HEK293 (cell line): ENCODE data around the gene SRCIN1.

Experiments
- CTCF ChIA-PET: fragments of 350-600 bp; formaldehyde crosslinking; extraction: SDS; loops from one replicate; lab custom pipeline; 2021; ENCODE audit warnings: antibody characterized with exemption; lab: Yijun Ruan, JAX
- POLR2A ChIA-PET: fragments of 300-600 bp; formaldehyde crosslinking; extraction: SDS; loops from one replicate; lab custom pipeline; 2020; ENCODE audit warnings: antibody characterized with exemption, inconsistent platforms; lab: Yijun Ruan, JAX
- H3K27ac ChIP-seq: fragments of 200-500 bp; sonication (Bioruptor generic); 2 replicates; pipeline ENCODE4 v1.5.1; 2014; ENCODE audit warnings: low read depth, low read length, control low read depth, inconsistent platforms; ENCODE audit errors: extremely low read depth
- H3K36me3 ChIP-seq, 2 experiments: fragments of 200-500 bp in 1 of 2; sonication (Bioruptor generic) in 1 of 2; 1 replicate in 1 of 2; 2 replicates in 1 of 2; pipeline ENCODE4 v1.5.1; 2014 to 2017; ENCODE audit warnings: inconsistent platforms in 2 of 2, low read length in 2 of 2; ENCODE audit not compliant: control insufficient read depth in 2 of 2, insufficient read depth in 1 of 2
- H3K4me1 ChIP-seq: fragments of 200-500 bp; sonication (Bioruptor generic); 2 replicates; pipeline ENCODE4 v1.5.1; 2014; ENCODE audit warnings: mild to moderate bottlenecking, low read length, inconsistent platforms; ENCODE audit not compliant: control insufficient read depth, insufficient read depth
- H3K4me3 ChIP-seq: 2 replicates; pipeline ENCODE4 v1.5.1; 2011; ENCODE audit warnings: low read depth, mild to moderate bottlenecking, control low read depth, low read length, moderate library complexity
- H3K9me3 ChIP-seq: fragments of 200-500 bp; sonication (Bioruptor generic); 2 replicates; pipeline ENCODE4 v1.5.1; 2014; ENCODE audit warnings: low read depth, low read length, inconsistent platforms; ENCODE audit not compliant: control insufficient read depth, insufficient read depth
- EGR2 ChIP-seq: fragments of 450-650 bp; formaldehyde crosslinking; IDR thresholded peaks from 2 replicates; pipeline ENCODE4 v1.5.1; 2016; ENCODE audit warnings: low read depth, missing biosample characterization, missing genetic modification characterization
- GFI1B ChIP-seq: fragments of 450-650 bp; formaldehyde crosslinking; IDR thresholded peaks from 2 replicates; pipeline ENCODE4 v1.5.1; 2016; ENCODE audit warnings: missing biosample characterization, missing genetic modification characterization
- GLIS1 ChIP-seq: fragments of 450-650 bp; formaldehyde crosslinking; IDR thresholded peaks from 2 replicates; pipeline ENCODE4 v1.5.1; 2016; ENCODE audit warnings: missing biosample characterization, missing genetic modification characterization
- GLIS2 ChIP-seq: fragments of 450-650 bp; formaldehyde crosslinking; IDR thresholded peaks from 2 replicates; pipeline ENCODE4 v1.5.1; 2016; ENCODE audit warnings: missing biosample characterization, missing genetic modification characterization
- KLF10 ChIP-seq: fragments of 450-650 bp; IDR thresholded peaks from 2 replicates; pipeline ENCODE4 v1.5.1; 2018; ENCODE audit warnings: missing biosample characterization, mild to moderate bottlenecking, missing genetic modification characterization
- OVOL3 ChIP-seq: fragments of 450-650 bp; formaldehyde crosslinking; IDR thresholded peaks from 2 replicates; pipeline ENCODE4 v1.5.1; 2016; ENCODE audit warnings: missing biosample characterization, missing genetic modification characterization
- ZBTB20 ChIP-seq: fragments of 450-650 bp; formaldehyde crosslinking; IDR thresholded peaks from 2 replicates; pipeline ENCODE4 v1.5.1; 2016; ENCODE audit warnings: missing biosample characterization, missing genetic modification characterization
- ZBTB8A ChIP-seq: fragments of 450-650 bp; formaldehyde crosslinking; IDR thresholded peaks from 2 replicates; pipeline ENCODE4 v1.5.1; 2016; ENCODE audit warnings: missing biosample characterization, missing genetic modification characterization
- ZFHX2 ChIP-seq: fragments of 450-650 bp; formaldehyde crosslinking; conservative IDR thresholded peaks from 2 replicates; pipeline ENCODE4 v1.5.1; 2016; ENCODE audit warnings: missing biosample characterization, missing genetic modification characterization
- ZFP41 ChIP-seq: fragments of 450-650 bp; formaldehyde crosslinking; IDR thresholded peaks from 2 replicates; pipeline ENCODE4 v1.5.1; 2016; ENCODE audit warnings: missing biosample characterization, missing genetic modification characterization, borderline replicate concordance
- ZNF10 ChIP-seq: fragments of 450-650 bp; formaldehyde crosslinking; IDR thresholded peaks from 2 replicates; pipeline ENCODE4 v1.5.1; 2017; ENCODE audit warnings: missing biosample characterization, missing genetic modification characterization
- ZNF121 ChIP-seq: fragments of 450-650 bp; formaldehyde crosslinking; IDR thresholded peaks from 2 replicates; pipeline ENCODE4 v1.5.1; 2016; ENCODE audit warnings: missing biosample characterization, missing genetic modification characterization
- ZNF133 ChIP-seq: fragments of 450-650 bp; formaldehyde crosslinking; IDR thresholded peaks from 2 replicates; pipeline ENCODE4 v1.5.1; 2016; ENCODE audit warnings: missing biosample characterization, missing genetic modification characterization
- ZNF175 ChIP-seq: fragments of 450-650 bp; formaldehyde crosslinking; IDR thresholded peaks from 2 replicates; pipeline ENCODE4 v1.5.1; 2016; ENCODE audit warnings: missing biosample characterization, missing genetic modification characterization
- ZNF184 ChIP-seq: fragments of 450-650 bp; IDR thresholded peaks from 2 replicates; pipeline ENCODE4 v1.5.1; 2018; ENCODE audit warnings: missing biosample characterization, mild to moderate bottlenecking, missing genetic modification characterization
- ZNF19 ChIP-seq: fragments of 450-650 bp; formaldehyde crosslinking; IDR thresholded peaks from 2 replicates; pipeline ENCODE4; 2016; ENCODE audit warnings: missing biosample characterization, missing genetic modification characterization, low read depth
- ZNF335 ChIP-seq: fragments of 450-650 bp; formaldehyde crosslinking; conservative IDR thresholded peaks from 2 replicates; pipeline ENCODE4 v1.5.1; 2016; ENCODE audit warnings: missing biosample characterization, missing genetic modification characterization
- ZNF404 ChIP-seq: fragments of 450-650 bp; formaldehyde crosslinking; IDR thresholded peaks from 2 replicates; pipeline ENCODE4 v1.5.1; 2017; ENCODE audit warnings: missing biosample characterization, missing genetic modification characterization
- ZNF561 ChIP-seq: fragments of 450-650 bp; IDR thresholded peaks from 2 replicates; pipeline ENCODE4 v1.5.1; 2018; ENCODE audit warnings: missing biosample characterization, missing genetic modification characterization, borderline replicate concordance
- ZNF600 ChIP-seq: fragments of 450-650 bp; formaldehyde crosslinking; IDR thresholded peaks from 2 replicates; pipeline ENCODE4 v1.5.1; 2016; ENCODE audit warnings: missing biosample characterization, missing genetic modification characterization
- ZNF624 ChIP-seq: fragments of 450-650 bp; formaldehyde crosslinking; IDR thresholded peaks from 2 replicates; pipeline ENCODE4 v1.5.1; 2017; ENCODE audit warnings: missing biosample characterization, missing genetic modification characterization
- ZNF629 ChIP-seq: fragments of 450-650 bp; formaldehyde crosslinking; IDR thresholded peaks from 2 replicates; pipeline ENCODE4 v1.5.1; 2017; ENCODE audit warnings: missing biosample characterization, missing genetic modification characterization
- ZNF660 ChIP-seq: fragments of 450-650 bp; IDR thresholded peaks from 2 replicates; pipeline ENCODE4 v1.5.1; 2018; ENCODE audit warnings: missing biosample characterization, mild to moderate bottlenecking, missing genetic modification characterization
- ZNF664 ChIP-seq: fragments of 450-650 bp; formaldehyde crosslinking; IDR thresholded peaks from 2 replicates; pipeline ENCODE4 v1.5.1; 2016; ENCODE audit warnings: missing biosample characterization, missing genetic modification characterization
- ZNF768 ChIP-seq: fragments of 450-650 bp; formaldehyde crosslinking; IDR thresholded peaks from 2 replicates; pipeline ENCODE4 v1.5.1; 2018; ENCODE audit warnings: missing biosample characterization, mild to moderate bottlenecking, missing genetic modification characterization
- ZNF830 ChIP-seq: fragments of 450-650 bp; IDR thresholded peaks from 2 replicates; pipeline ENCODE4 v1.5.0; 2018; ENCODE audit warnings: missing biosample characterization, missing genetic modification characterization, low read depth, mild to moderate bottlenecking, moderate library complexity
- ZSCAN16 ChIP-seq: fragments of 450-650 bp; formaldehyde crosslinking; IDR thresholded peaks from 2 replicates; pipeline ENCODE4 v1.5.1; 2016; ENCODE audit warnings: missing biosample characterization, missing genetic modification characterization
- TF ChIP-seq, protein P1 (sequence below): fragments of 450-650 bp; IDR thresholded peaks from 2 replicates; pipeline ENCODE4 v1.5.1; 2018; ENCODE audit warnings: missing biosample characterization, mild to moderate bottlenecking, missing genetic modification characterization
- TF ChIP-seq, protein P2 (sequence below): fragments of 450-650 bp; formaldehyde crosslinking; IDR thresholded peaks from 2 replicates; pipeline ENCODE4 v1.5.1; 2016; ENCODE audit warnings: missing biosample characterization, missing genetic modification characterization
- TF ChIP-seq, protein P3 (sequence below): fragments of 450-650 bp; formaldehyde crosslinking; optimal IDR thresholded peaks from 2 replicates; pipeline ENCODE3; 2016; ENCODE audit warnings: missing biosample characterization, mild to moderate bottlenecking, missing genetic modification characterization

The SRCIN1 gene

DNA sequence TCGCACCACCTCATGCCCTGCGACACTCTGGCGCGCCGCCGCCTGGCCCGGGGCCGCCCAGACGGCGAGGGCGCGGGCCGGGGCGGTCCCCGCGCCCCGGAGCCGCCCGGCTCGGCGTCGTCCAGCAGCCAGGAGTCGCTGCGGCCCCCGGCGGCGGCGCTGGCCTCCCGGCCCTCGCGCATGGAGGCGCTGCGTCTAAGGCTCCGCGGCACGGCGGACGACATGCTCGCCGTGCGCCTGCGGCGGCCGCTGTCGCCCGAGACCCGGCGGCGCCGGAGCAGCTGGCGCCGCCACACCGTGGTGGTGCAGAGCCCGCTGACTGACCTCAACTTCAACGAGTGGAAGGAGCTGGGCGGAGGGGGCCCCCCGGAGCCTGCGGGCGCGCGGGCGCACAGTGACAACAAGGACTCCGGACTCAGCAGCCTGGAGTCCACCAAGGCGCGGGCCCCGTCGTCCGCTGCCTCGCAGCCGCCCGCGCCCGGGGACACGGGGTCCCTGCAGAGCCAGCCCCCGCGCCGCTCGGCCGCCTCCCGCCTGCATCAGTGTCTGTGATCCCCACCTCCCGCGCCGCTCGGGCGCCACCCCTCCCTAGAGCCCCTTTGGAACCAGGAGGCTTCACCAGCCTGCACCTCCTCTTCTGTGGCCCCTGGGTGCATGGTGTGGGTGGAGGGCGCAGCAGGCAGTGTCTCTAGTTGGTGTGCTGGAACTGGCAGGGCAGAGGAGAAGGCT is 95.2 kb downstream of the SRCIN1 start (continued):
- TF ChIP-seq ZNF768 (tag by site-specific recombination) (no peak), OVOL3 (tag by site-specific recombination) (no peak), ZNF133 (tag by site-specific recombination) (no peak), ZBTB8A (tag by site-specific recombination) (peak; percentile 40; the same call in 1 of the 2 replicates), ZNF175 (tag by site-specific recombination) (no peak), ZNF404 (tag by site-specific recombination) (no peak)
- TF ChIP-seq, protein P1, sequence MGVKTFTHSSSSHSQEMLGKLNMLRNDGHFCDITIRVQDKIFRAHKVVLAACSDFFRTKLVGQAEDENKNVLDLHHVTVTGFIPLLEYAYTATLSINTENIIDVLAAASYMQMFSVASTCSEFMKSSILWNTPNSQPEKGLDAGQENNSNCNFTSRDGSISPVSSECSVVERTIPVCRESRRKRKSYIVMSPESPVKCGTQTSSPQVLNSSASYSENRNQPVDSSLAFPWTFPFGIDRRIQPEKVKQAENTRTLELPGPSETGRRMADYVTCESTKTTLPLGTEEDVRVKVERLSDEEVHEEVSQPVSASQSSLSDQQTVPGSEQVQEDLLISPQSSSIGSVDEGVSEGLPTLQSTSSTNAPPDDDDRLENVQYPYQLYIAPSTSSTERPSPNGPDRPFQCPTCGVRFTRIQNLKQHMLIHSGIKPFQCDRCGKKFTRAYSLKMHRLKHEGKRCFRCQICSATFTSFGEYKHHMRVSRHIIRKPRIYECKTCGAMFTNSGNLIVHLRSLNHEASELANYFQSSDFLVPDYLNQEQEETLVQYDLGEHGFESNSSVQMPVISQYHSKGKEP (tag by site-specific recombination) = no peak

DNA sequence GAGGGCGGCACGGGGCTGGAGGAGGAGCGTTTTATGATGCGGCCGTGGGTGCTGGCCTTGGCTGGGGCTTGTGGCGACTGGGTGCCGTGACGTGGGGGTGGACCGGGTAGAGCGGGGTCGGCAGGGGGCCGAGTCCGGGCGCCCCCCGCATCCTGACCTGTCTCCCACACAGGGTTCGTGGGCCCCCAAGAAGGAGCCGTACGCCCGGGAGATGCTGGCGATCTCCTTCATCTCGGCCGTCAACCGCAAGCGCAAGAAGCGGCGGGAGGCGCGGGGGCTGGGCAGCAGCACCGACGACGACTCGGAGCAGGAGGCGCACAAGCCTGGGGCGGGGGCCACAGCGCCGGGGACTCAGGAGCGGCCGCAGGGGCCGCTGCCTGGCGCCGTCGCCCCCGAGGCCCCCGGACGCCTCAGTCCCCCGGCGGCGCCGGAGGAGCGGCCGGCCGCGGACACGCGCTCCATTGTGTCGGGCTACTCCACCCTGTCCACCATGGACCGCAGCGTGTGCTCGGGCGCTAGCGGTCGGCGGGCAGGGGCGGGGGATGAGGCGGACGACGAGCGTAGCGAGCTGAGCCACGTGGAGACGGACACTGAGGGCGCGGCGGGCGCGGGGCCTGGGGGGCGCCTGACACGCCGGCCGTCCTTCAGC is 95.9 kb downstream of the SRCIN1 start:
- ChIA-PET CTCF (interaction anchor here (0.7 to 11.1 kb wide), 33 partner anchors 11 to 156 kb away, joined by 3 to 128 read pairs (median 4); partner anchors contain the start of gene SRCIN1), POLR2A (no interaction called here)
- peak overlapping the region; percentile 36; the same call in 1 of the 2 replicates for H3K27ac ChIP-seq
- H3K9me3 ChIP-seq = no peaks in the 10 kb centered on the region
- no peaks in the 10 kb centered on the region for H3K4me1 ChIP-seq
- TF ChIP-seq KLF10 (tag by site-specific recombination) (no peak), ZNF133 (tag by site-specific recombination) (no peak), ZFHX2 (tag by site-specific recombination) (peak; percentile 90), GLIS2 (tag by site-specific recombination) (peak; percentile 83), ZNF600 (tag by site-specific recombination) (0 out of 2 replicates have a peak, but pooled peaks have one; percentile 4), ZNF561 (tag by site-specific recombination) (peak; percentile 14; the same call in 1 of the 2 replicates), EGR2 (tag by site-specific recombination) (peak; percentile 75; the same call in 1 of the 2 replicates), ZNF184 (no peak), GFI1B (no peak), ZNF660 (no peak), ZNF624 (tag by site-specific recombination) (no peak), ZSCAN16 (tag by site-specific recombination) (no peak), ZBTB20 (tag by site-specific recombination) (peak; percentile 71), ZNF830 (tag by site-specific recombination) (no peak), ZNF629 (tag by site-specific recombination) (no peak), ZNF19 (no peak), ZNF335 (tag by site-specific recombination) (peak; percentile 35; the same call in 1 of the 2 replicates), ZNF121 (tag by site-specific recombination) (no peak), ZNF664 (no peak), GLIS1 (tag by site-specific recombination) (peak; percentile 78), ZFP41 (tag by site-specific recombination) (no peak), ZNF10 (tag by site-specific recombination) (no peak)
- TF ChIP-seq, protein P2, sequence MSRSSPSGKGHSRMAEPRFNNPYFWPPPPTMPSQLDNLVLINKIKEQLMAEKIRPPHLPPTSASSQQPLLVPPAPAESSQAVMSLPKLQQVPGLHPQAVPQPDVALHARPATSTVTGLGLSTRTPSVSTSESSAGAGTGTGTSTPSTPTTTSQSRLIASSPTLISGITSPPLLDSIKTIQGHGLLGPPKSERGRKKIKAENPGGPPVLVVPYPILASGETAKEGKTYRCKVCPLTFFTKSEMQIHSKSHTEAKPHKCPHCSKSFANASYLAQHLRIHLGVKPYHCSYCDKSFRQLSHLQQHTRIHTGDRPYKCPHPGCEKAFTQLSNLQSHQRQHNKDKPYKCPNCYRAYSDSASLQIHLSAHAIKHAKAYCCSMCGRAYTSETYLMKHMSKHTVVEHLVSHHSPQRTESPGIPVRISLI (tag by site-specific recombination) = no peak
- TF ChIP-seq, protein P1 (tag by site-specific recombination) = no peak
- TF ChIP-seq, protein P3, sequence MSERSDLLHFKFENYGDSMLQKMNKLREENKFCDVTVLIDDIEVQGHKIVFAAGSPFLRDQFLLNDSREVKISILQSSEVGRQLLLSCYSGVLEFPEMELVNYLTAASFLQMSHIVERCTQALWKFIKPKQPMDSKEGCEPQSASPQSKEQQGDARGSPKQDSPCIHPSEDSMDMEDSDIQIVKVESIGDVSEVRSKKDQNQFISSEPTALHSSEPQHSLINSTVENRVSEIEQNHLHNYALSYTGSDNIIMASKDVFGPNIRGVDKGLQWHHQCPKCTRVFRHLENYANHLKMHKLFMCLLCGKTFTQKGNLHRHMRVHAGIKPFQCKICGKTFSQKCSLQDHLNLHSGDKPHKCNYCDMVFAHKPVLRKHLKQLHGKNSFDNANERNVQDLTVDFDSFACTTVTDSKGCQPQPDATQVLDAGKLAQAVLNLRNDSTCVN = peak; percentile 59
- no peaks in the 10 kb centered on the region for H3K36me3 ChIP-seq
- H3K4me3 ChIP-seq = no peak overlapping the region; the same call in 1 of the 2 replicates
